Pulmonary artery endothelial cell (primary cell): ENCODE measurements around the gene VASN. TPM values are rescaled to one million over a fixed set of nuclear protein-coding genes. Genes with fewer than 3 reads are reported as not detected.
A peak's percentile ranks its signal among the peaks of the same experiment; 100 is the strongest.
"Not testable (repeated sequence)": the region's sequence is repeated elsewhere in the genome, so short reads cannot be mapped to it uniquely, and the experiment has no call there.

Experiments used
- DNase-seq: peaks from one replicate; pipeline ENCODE4 v3.0.0-alpha.2; 2011; ENCODE audit warnings: low read depth, low spot score
- total RNA-seq: library from RNA; depleted of rRNA; stranded (reverse); fragments of >200 nt; gene quantifications from 2 replicates; pipeline ENCODE4 v1.2.3, GENCODE V29; 2014

Gene VASN
- 0.04 and 0.20 TPM in 2 replicates for total RNA-seq

DNA sequence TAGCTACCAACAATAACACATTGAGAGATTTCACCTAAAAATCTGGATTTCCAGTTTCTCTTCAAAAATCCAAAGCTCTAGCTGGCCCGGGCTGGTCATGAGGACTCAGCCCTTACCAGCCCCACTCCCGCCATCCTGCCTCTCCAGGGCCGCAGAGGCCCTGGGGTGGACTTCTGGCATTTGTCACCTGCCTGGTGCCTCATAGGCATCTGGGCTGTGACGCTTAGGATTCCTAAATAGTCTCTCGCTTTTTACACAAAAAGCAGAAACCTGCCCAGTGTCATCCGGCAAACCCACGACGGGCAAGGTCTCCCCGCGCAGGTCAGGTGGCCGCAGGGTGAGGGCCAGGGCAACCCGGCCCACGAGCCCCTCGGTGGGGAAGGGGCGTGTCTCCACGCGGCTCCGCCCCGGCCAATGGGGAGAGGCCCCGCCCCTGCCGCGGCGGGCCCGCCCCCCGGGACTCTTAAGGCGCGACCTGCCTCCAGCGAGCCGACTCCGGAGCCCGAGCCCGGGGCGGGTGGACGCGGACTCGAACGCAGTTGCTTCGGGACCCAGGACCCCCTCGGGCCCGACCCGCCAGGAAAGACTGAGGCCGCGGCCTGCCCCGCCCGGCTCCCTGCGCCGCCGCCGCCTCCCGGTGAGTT is at the start of gene VASN:
Gene VASN (plus strand): TSS at position 492 of the 644 bp plus-strand sequence. CDS start 9,030 bp downstream, outside the sequence.
- no peak for DNase-seq

DNA sequence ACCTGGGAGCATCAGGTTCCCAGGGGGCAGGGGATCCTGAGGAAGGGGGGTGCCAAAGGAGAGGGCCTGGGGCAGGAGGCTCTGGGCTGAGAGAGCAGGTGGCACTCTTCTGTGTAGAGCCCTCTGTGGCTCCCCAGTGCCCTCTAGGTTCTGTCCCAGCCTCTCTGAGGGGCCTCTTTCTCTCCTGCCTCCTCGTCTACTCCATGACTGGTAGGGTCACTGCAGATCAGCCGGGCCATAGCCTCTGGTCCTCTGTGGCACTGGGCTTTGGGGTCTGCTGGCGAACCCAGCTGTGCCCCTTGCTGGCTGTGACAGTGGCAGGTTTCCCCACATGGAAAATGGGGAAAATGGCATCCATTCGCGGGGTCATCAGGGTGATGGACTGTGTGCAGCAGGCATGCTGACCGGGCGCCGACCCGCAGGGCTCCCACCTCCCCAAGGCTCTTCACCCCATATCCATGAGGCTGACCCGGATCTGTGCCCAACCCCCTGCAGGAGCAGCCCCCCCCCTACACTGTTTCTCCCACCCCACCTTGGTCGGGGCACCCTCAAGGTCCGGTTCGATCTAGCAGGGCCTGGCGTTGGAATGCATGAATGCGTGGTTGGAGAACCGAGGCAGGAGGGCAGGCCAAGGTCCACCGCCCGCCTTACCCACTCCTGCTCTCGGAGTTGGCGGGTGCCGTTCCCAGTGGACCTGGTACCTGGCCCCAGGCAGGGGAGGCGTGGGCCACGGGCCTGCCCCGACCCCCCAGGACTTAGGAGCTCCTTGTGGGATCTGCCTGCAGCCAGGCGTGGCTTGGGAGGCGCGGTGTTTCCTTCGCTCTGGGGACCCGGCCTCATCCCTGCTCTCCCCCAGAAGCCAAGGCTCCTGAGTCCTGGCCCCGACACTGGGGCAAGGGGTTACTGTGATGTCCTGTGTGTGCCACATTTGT is 49.3 kb upstream of the VASN start:
- no peak for DNase-seq

- no peak for DNase-seq
Measured at GRCh38 chr16:4323071-4323844, 48.4 kb upstream of the VASN start.

GRCh38 chr16:4323845-4324488 is 47.7 kb upstream of the VASN start:
- no peak for DNase-seq

DNA sequence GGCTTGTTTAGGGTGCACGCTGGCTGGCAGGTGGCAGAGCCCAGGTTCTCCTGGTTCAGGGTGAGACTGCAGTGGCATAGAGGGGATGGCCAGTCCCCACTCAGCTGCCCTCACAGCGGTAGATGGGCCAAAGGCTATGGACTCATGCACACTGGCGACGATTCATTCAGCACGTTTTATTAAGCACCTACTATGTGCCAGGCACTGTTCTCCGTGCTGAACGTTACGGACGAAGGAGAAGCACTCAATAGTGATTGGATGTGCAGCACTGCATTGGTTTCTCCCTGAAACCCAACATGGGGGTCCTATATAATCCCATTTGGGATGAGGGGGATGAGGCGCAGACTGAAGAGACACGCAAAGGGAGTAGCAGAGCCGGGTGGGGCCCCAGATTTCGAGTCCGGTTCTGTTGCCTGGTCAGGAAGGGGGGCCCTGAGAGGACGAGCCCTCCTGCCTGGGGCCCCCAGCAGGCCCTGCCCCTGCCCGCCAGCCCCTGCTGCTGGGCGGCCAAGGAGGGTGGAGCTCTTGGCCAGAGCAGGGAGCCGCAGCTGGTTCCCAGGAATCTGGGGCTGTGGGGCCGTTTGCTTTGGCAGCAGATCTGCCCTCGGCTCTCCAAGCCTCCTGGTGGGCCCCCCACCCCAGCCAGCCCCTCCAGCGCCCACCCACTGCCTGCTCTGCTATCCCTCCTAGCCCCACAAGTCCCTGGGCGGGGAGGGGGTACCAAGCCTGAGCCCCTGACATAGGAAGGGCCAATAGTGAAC is 47.0 kb upstream of the VASN start:
- DNase-seq: no peak

GRCh38 chr16:4325253-4325758 is 46.3 kb upstream of the VASN start:
- DNase-seq: no peak

- no peak for DNase-seq
Measured at GRCh38 chr16:4327386-4328045, 44.1 kb upstream of the VASN start.

- DNase-seq: peak; percentile 24
Measured at GRCh38 chr16:4328046-4328781, 43.4 kb upstream of the VASN start.

DNA sequence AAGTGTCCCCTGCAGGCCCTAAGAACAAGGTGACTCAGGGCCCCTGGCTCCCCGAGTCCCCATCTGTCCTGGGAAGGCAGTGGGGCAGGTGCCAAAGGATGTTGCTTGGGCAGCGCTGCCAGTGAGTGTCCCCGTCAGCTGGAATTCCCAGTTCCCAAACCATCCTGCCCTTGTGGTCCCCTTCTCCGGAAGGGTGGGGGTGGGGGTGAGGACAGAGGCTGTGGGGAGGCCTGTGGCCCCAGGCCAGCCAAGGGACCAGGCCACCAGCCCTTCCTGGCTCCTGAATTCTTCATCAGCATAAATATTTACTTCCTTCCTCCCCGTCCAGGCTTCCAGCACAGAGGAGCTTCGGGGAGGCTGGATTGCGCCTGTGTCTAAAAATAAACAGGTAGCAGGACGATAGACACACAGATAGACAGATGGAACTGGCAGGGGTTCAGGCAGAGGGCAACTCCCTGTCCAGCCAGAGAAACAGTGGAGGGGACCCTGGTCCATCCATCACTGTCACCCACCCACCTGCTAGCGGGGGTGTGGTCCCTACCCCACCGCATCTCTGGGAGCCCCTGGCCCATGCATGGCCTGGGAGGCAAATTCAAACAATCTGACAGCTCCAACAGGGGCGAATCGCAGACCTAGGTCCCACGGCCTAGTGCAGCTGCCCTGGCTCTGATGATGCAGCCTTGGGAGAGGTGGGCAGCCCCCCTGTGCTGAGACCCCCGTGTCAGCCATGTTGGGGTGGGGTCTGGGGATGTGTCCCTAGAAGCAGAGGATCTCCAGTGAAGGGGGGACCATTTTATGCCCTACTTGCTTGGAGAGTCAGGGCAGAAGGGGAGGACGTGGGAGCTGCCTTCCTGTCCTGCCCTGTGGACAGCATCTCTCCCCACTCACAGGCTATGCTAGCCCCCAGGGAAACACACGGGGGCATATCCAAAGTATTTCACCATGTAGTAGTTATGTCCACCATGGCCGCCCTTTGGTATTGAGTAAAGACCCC is 42.6 kb upstream of the VASN start:
- DNase-seq: no peak

- peak; percentile 27 for DNase-seq
Measured at GRCh38 chr16:4330277-4330874, 41.3 kb upstream of the VASN start.

- no peak for DNase-seq
Measured at GRCh38 chr16:4332083-4332482, 39.6 kb upstream of the VASN start.

GRCh38 chr16:4332623-4333307 is 38.9 kb upstream of the VASN start:
- DNase-seq: no peak

DNA sequence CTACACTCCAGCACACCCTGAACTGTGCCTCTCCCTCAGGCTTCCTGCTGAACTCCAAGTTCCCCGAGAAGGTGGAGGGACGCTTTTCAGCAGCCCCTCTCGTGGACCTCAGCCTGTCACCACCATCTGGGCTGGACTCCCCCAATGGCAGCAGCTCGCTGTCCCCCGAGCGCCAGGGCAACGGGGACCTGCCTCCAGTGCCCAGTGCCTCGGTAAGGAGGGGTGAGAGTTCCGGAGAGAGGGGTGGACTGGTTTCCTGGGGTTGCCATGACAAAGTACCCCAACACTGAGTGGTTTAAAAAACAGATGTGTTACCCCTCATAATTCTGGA is 38.4 kb upstream of the VASN start:
- DNase-seq: no peak

- DNase-seq: not testable (repeated sequence)
Measured at GRCh38 chr16:4333714-4334113, 37.9 kb upstream of the VASN start.

DNA sequence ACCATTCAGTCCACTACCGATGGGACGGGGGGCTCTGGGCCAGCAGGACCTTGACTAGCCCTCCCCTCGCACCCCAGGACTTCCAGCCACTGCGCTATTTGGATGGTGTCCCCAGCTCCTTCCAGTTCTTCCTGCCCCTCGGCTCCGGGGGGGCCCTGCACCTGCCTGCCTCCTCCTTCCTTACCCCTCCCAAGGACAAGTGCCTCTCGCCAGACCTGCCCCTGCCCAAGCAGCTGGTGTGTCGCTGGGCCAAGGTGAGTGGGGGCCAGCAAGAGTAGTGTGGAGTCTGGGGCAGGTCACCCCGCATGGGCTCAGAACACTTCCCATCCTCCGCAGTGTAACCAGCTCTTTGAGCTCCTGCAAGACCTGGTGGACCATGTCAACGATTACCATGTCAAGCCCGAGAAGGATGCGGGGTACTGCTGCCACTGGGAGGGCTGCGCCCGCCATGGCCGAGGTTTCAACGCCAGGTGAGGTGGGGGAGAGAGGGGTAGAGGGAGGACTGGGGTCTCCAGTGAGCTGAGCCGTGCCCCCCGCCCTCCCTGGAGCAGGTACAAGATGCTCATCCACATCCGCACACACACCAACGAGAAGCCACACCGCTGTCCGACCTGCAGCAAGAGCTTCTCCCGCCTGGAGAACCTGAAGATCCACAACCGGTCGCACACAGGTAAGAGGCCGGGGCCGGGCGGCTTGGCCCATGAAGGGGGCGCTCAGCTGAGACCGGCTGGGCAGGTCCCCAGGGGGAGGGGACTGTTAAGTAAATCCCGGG is 36.7 kb upstream of the VASN start:
- no peak for DNase-seq
